ENCODE data around the gene VPS37D. TPM values are rescaled to one million over a fixed set of nuclear protein-coding genes. Genes with fewer than 3 reads are reported as not detected.
"Not testable (repeated sequence)": the region's sequence is repeated elsewhere in the genome, so short reads cannot be mapped to it uniquely, and the experiment has no call there.

VPS37D gene
- total RNA-seq, 1 donor from 2014 or later: 0.40 TPM

GRCh38 chr7:73713319-73713718 is 45.7 kb downstream of the VPS37D start:
- H3K9me3 Mint-ChIP-seq; H3K4me3 Mint-ChIP-seq; DNase-seq; H3K27me3 Mint-ChIP-seq; H3K36me3 Mint-ChIP-seq (ENCODE audit: low read depth); H3K27ac Mint-ChIP-seq; intact Hi-C loops (cut with micrococcal nuclease): not testable (repeated sequence)
- H3K4me1 Mint-ChIP-seq: peaks cover 35% of the 10 kb centered on the region

- H3K36me3 Mint-ChIP-seq (ENCODE audit: low read depth): peaks cover 7% of the 10 kb centered on the region
- H3K27ac Mint-ChIP-seq: peak overlapping the region; percentile 66
- intact Hi-C loops (cut with micrococcal nuclease): loop anchor here (1.0 to 5.0 kb wide), 3 partner anchors 11 to 193 kb away; partner anchors contain the start of gene BAZ1B
- peaks cover 43% of the 10 kb centered on the region for H3K4me1 Mint-ChIP-seq
- no peaks in the 10 kb centered on the region for H3K9me3 Mint-ChIP-seq
- DNase-seq: peak; percentile 67
- H3K4me3 Mint-ChIP-seq: peak overlapping the region; percentile 59
- H3K27me3 Mint-ChIP-seq: peaks cover 6% of the 10 kb centered on the region
Observed at GRCh38 chr7:73715648-73716317, 48.2 kb downstream of the VPS37D start.

- Mint-ChIP-seq H3K27me3 (peaks cover 10% of the 10 kb centered on the region), H3K4me1 (peaks cover 43% of the 10 kb centered on the region), H3K36me3 (ENCODE audit: low read depth) (peaks cover 7% of the 10 kb centered on the region), H3K4me3 (peak overlapping the region; percentile 59), H3K27ac (peak overlapping the region; percentile 66), H3K9me3 (no peaks in the 10 kb centered on the region)
- intact Hi-C loops (cut with micrococcal nuclease): loop anchor here (5.0 kb wide), 2 partner anchors 136 to 194 kb away; partner anchors contain the start of gene BAZ1B
- no peak for DNase-seq
Observed at GRCh38 chr7:73716318-73716890, 48.8 kb downstream of the VPS37D start.

GRCh38 chr7:73717025-73717807 is 49.6 kb downstream of the VPS37D start:
- intact Hi-C loops (cut with micrococcal nuclease): loop anchor here (5.0 kb wide), 2 partner anchors 135 to 195 kb away; partner anchors contain the start of gene BAZ1B
- Mint-ChIP-seq H3K4me3 (peak overlapping the region; percentile 92), H3K27me3 (peaks cover 16% of the 10 kb centered on the region), H3K4me1 (peaks cover 43% of the 10 kb centered on the region), H3K36me3 (ENCODE audit: low read depth) (peaks cover 7% of the 10 kb centered on the region), H3K27ac (peak overlapping the region; percentile 91), H3K9me3 (no peaks in the 10 kb centered on the region)
- DNase-seq: peak; percentile 60

- Mint-ChIP-seq H3K36me3 (ENCODE audit: low read depth) (peaks cover 5% of the 10 kb centered on the region), H3K9me3 (no peaks in the 10 kb centered on the region), H3K4me3 (peak overlapping the region; percentile 92), H3K27ac (peak overlapping the region; percentile 91), H3K4me1 (peaks cover 36% of the 10 kb centered on the region), H3K27me3 (peaks cover 19% of the 10 kb centered on the region)
- intact Hi-C loops (cut with micrococcal nuclease): loop anchor here (1.0 to 5.0 kb wide), 4 partner anchors 20 to 196 kb away; partner anchors contain the start of genes ABHD11, BAZ1B, BUD23 and DNAJC30
- DNase-seq: peak; percentile 91
Observed at GRCh38 chr7:73717991-73718405, 50.4 kb downstream of the VPS37D start.

GRCh38 chr7:73718438-73718881 is 50.8 kb downstream of the VPS37D start:
- Mint-ChIP-seq H3K9me3 (no peaks in the 10 kb centered on the region), H3K4me1 (peaks cover 33% of the 10 kb centered on the region), H3K36me3 (ENCODE audit: low read depth) (peaks cover 4% of the 10 kb centered on the region), H3K4me3 (peak overlapping the region; percentile 92), H3K27ac (peak overlapping the region; percentile 91), H3K27me3 (peaks cover 19% of the 10 kb centered on the region)
- intact Hi-C loops (cut with micrococcal nuclease): loop anchor here (1.0 to 5.0 kb wide), 4 partner anchors 20 to 196 kb away; partner anchors contain the start of genes ABHD11, BAZ1B, BUD23 and DNAJC30
- DNase-seq: peak; percentile 66

- Mint-ChIP-seq H3K36me3 (ENCODE audit: low read depth) (peaks cover 4% of the 10 kb centered on the region), H3K9me3 (no peaks in the 10 kb centered on the region), H3K27me3 (peaks cover 19% of the 10 kb centered on the region), H3K4me3 (peak within 1 kb of the TSS; percentile 92), H3K27ac (peak within 1 kb of the TSS; percentile 91), H3K4me1 (peaks cover 33% of the 10 kb centered on the region)
- peak; percentile 93 for DNase-seq
- intact Hi-C loops (cut with micrococcal nuclease): loop anchor here (1.0 to 5.0 kb wide), 4 partner anchors 19 to 197 kb away; partner anchors contain the start of genes ABHD11, BAZ1B, BUD23 and DNAJC30
Observed at GRCh38 chr7:73718905-73719805, 51.5 kb downstream of the VPS37D start, which contains the start of gene STX1A. TSS of gene STX1A (minus strand) at chr7:73719669. CDS start at chr7:73719631, 38 bp downstream.

GRCh38 chr7:73719806-73720169 is 52.2 kb downstream of the VPS37D start:
- H3K4me3 Mint-ChIP-seq: peak overlapping the region; percentile 82
- H3K36me3 Mint-ChIP-seq (ENCODE audit: low read depth): peaks cover 4% of the 10 kb centered on the region
- H3K27me3 Mint-ChIP-seq: peaks cover 21% of the 10 kb centered on the region
- H3K27ac Mint-ChIP-seq: peak overlapping the region; percentile 29
- peaks cover 35% of the 10 kb centered on the region for H3K4me1 Mint-ChIP-seq
- intact Hi-C loops (cut with micrococcal nuclease): loop anchor here (5.0 kb wide), 2 partner anchors 133 to 197 kb away; partner anchors contain the start of gene BAZ1B
- H3K9me3 Mint-ChIP-seq: no peaks in the 10 kb centered on the region
- no peak for DNase-seq

- H3K9me3 Mint-ChIP-seq; H3K36me3 Mint-ChIP-seq (ENCODE audit: low read depth); intact Hi-C loops (cut with micrococcal nuclease): not testable (repeated sequence)
- Mint-ChIP-seq H3K27me3 (peaks cover 22% of the 10 kb centered on the region), H3K27ac (peak overlapping the region; percentile 29), H3K4me3 (peak overlapping the region; percentile 82), H3K4me1 (peaks cover 35% of the 10 kb centered on the region)
- peak; percentile 53 for DNase-seq
Observed at GRCh38 chr7:73720443-73720842, 52.8 kb downstream of the VPS37D start.

GRCh38 chr7:73721377-73721817 is 53.8 kb downstream of the VPS37D start:
- peaks cover 22% of the 10 kb centered on the region for H3K27me3 Mint-ChIP-seq
- intact Hi-C loops (cut with micrococcal nuclease): no loop called here

More at GRCh38 chr7:73721377-73721817, 53.8 kb downstream of the VPS37D start:
- no peaks in the 10 kb centered on the region for H3K9me3 Mint-ChIP-seq
- H3K4me3 Mint-ChIP-seq: peak overlapping the region; percentile 16
- H3K27ac Mint-ChIP-seq: peak overlapping the region; percentile 29
- no peaks in the 10 kb centered on the region for H3K36me3 Mint-ChIP-seq (ENCODE audit: low read depth)
- peaks cover 25% of the 10 kb centered on the region for H3K4me1 Mint-ChIP-seq
- no peak for DNase-seq

Measured in activated CD4-positive, alpha-beta T cell treated with anti-CD3 and anti-CD28 coated beads, Interleukin-2, amount 10 ng/mL, durations not matched to agents 24 days and 14 days (primary cell).